Non-pigmented ciliary epithelial cell (primary cell): ENCODE results near the gene S100A7.
"Not testable (repeated sequence)": the region's sequence is repeated elsewhere in the genome, so short reads cannot be mapped to it uniquely, and the experiment has no call there.

ENCODE experiments used
- DNase-seq: peaks from one replicate; pipeline ENCODE4 v3.0.0-alpha.2; 2010; ENCODE audit warnings: low read depth

Gene S100A7

GRCh38 chr1:153430561-153430960, 29.9 kb downstream of the S100A7 start:
- no peak for DNase-seq

GRCh38 chr1:153430166-153430553, 30.3 kb downstream of the S100A7 start:
- DNase-seq, result no peak

DNA sequence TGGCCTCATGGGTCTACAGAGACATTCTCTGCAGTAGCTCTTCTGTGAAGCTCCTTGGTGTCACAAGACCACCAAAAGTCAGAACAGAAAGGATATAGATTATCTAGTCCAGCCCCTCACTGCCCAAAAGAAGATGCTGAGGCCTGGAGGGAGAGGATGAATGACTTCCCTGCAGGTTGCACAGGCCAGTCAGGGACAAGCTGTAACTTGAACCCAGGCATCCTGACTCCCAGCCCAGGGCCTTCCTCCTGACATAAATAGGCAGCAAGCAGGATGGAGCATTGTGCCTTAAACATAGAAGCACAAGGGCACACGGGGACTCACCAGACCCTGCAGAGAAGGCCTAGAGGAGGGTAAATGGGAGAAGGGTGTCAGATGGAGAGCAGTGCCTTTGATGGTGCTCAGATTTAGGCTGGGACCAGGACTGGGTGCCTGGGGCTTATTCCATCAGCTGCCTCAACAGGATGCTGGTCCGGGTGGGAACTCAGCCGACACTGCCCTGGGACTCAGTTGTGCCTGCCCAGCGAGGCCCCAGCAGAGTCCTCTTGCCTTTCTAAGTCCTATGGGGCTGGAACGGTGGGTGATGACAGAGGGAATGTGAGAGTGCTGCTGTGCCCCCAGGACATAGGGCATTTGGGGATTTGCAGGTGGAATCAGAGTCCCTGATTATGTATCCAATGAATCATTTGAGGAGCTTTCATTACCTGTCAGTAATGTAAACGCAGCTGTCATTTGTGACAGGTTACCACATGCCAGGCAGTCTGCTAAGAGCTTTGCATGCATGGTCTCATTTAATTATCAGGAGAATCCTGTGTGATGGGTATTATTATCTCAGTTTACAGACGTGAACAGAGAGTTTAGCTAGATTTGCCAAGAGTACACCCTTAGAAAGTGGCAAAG, 30.9 kb downstream of the S100A7 start:
- no peak for DNase-seq

GRCh38 chr1:153428791-153429190, 31.7 kb downstream of the S100A7 start:
- no peak for DNase-seq

- no peak for DNase-seq
Observed at GRCh38 chr1:153428073-153428638, 32.3 kb downstream of the S100A7 start.

DNA sequence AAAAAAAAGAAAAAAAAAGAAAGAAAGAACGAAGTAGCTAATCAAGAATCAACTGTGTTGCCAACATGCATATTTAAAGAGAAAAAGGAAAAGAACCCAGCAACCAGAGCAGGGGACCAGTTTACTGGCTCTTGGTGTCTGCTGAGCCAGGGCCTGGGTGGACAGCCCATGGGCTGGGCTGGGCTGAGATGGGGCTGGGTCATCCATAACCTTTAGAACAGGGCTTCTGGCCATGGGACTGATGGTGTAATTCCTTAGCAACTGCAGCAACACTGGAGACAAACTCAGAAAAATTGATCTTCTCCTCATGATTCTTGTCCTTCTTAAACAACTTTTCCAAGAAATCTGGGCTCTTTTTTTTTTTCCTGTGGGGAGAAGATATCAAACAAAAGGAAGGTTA, 33.6 kb downstream of the S100A7 start:
- DNase-seq, result no peak

DNA sequence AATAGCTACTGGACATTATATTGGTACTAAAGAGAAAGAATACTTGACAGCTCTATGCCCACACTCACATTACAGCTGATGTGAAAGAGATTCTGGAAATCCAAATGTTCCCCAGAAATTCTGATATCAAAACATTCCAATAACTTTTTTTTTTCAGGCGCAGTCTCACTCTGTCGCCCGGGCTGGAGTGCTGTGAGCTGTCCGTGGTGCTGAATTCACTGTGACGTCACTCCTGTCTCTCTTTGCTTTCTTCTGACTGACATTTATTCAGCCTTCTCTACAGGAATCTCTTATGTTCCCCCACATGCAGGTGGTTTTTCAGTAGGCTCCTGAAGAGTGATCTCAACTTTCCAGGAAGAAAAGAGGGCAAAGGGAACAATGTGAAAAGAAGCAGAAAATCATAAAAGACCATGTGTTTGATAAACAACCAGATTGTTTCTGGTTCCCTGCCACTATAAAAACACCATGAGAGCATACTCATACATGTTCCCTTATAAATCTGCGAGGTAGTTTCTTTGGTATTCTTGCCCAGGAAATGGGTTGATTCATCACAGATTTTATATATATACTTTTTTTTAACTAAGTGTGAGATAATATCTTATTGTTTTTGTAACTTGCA, 37.9 kb downstream of the S100A7 start:
- peak; percentile 18 for DNase-seq

DNA sequence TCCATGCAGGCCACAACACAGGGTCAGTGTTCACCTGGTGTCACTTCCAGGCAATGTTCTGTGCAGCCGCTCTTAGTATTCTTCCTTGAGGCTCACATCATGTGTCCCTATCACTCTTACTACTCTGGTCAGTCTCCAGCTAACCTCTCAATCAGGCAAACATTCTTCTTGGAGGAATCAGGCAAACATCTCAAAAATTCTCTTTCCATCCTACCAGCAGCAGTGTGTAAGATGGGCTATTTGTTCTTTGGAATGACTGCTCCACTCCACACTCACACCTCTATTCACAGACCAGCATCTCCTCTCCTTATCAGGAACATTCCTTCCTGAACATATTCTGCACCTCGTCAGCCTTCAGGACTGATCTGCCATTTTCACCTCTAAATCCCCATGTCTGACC, 40.1 kb downstream of the S100A7 start:
- no peak for DNase-seq

- not testable (repeated sequence) for DNase-seq
Observed at GRCh38 chr1:153419436-153419793, 41.0 kb downstream of the S100A7 start.

GRCh38 chr1:153418758-153419435, 41.6 kb downstream of the S100A7 start:
- DNase-seq, result not testable (repeated sequence)

- DNase-seq, result no peak
Observed at GRCh38 chr1:153417136-153417888, 43.1 kb downstream of the S100A7 start.

DNA sequence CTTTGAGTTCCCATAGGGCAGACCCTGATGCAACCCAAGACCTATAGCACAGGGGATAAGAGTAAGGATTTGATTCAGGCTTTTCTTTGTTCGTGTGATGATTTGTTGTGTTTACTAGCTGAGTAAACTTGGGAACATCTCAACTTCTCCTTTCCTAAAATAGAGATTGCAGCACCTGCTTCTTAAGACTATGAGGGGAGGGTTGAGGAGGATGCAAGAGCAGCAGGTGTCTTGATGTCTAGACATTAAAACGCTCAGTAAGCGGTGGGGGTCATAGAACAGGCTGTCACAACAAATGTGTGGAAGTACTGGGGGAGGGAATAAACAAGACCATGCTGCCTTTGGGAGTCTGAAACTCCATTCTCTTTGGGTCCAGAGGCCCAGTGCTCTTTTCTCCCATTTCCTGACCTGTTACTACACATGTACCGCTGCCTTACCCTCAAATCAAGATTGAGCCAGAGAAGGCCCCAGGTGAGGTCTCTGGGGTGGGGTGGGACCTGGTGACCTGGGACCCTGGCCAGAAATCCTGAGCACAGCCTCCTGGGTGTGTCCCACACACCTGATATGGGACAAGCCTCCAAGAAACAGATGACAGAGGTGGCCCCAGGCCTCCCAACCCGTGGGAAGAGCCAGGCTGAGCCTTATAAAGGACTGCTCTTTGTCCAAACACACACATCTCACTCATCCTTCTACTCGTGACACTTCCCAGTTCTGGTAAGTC, 44.4 kb downstream of the S100A7 start, which contains the start of gene S100A7A:
S100A7A (plus strand) TSS at position 671 of the 721 bp plus-strand sequence. CDS start 1,563 bp downstream, outside the sequence.
- no peak for DNase-seq

DNA sequence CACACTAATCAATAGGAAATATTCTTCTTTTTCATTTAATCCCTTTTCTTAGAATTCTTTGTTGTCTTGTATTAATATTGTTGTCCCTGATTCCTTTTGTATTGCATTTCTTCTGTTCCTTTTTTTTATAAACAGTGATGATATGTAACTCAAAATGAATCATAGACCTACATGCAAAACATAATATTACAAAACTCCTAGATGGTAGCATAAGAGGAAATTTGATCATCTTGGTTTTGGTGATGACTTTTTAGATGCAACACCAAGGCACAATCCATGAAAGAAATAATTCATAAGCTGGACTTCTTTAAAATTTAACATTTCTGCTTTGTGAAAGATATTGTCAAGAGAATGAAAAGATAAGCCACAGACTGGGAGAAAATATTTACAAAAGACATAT, 46.5 kb downstream of the S100A7 start:
- DNase-seq, result not testable (repeated sequence)
